ENCODE measurements around the gene GPR31. TPM values are rescaled to one million over a fixed set of nuclear protein-coding genes. Genes with fewer than 3 reads are reported as not detected.

Gene GPR31
- total and polyA plus RNA-seq, 7 donors, result 0.28 TPM; not detected in 6

GRCh38 chr6:167120583-167120903, 37.2 kb downstream of the GPR31 start:
- Histone ChIP-seq H3K9me3 (no peaks in the 10 kb centered on the region), H3K4me3 (no peak overlapping the region), H3K4me1 (peaks cover 0 to 32% (median 19%) of the 10 kb centered on the region in 4 donors), H3K36me3 (no peaks in the 10 kb centered on the region), H3K27me3 (no peaks in the 10 kb centered on the region), H3K27ac (peak overlapping the region in 3 of 4 donors; percentile 46 to 62 (median 62))
- no peak for TF ChIP-seq CTCF (IDR thresholded peaks at IDR 0.05)
- no peak for TF ChIP-seq POLR2A (IDR thresholded peaks at IDR 0.05)
- peak in 1 of 4 donors; percentile 65 for TF ChIP-seq POLR2AphosphoS5 (IDR thresholded peaks at IDR 0.05)
- peak in 1 of 4 donors; percentile 73 for TF ChIP-seq EP300 (IDR thresholded peaks at IDR 0.05)
- DNase-seq, result no peak
- WGBS, 2 donors, result 76 to 93% methylated on average over 1 of the region's 1 CpG
- intact Hi-C loops (cut with DNase I), result no loop called here

- Histone ChIP-seq H3K27ac (peak overlapping the region in 3 of 4 donors; percentile 46 to 62 (median 62)), H3K4me1 (peaks cover 0 to 38% (median 21%) of the 10 kb centered on the region in 4 donors), H3K36me3 (no peaks in the 10 kb centered on the region), H3K4me3 (no peak overlapping the region), H3K27me3 (no peaks in the 10 kb centered on the region), H3K9me3 (no peaks in the 10 kb centered on the region)
- intact Hi-C loops (cut with DNase I), result loop anchor here (5.0 kb wide), 1 partner anchor 123 kb away; the partner anchor contains the start of gene CEP43
- TF ChIP-seq POLR2AphosphoS5 (IDR thresholded peaks at IDR 0.05) (no peak), EP300 (IDR thresholded peaks at IDR 0.05) (no peak), CTCF (IDR thresholded peaks at IDR 0.05) (no peak), POLR2A (IDR thresholded peaks at IDR 0.05) (no peak)
- no peak for DNase-seq
- WGBS, 2 donors, result 63 to 64% methylated on average over 8 of the region's 8 CpGs
Measured at GRCh38 chr6:167119670-167120582, 37.9 kb downstream of the GPR31 start.

GRCh38 chr6:167118839-167119238, 38.9 kb downstream of the GPR31 start:
- Histone ChIP-seq H3K36me3 (no peaks in the 10 kb centered on the region), H3K27ac (peak overlapping the region in 1 of 4 donors; percentile 62), H3K4me3 (no peak overlapping the region), H3K27me3 (no peaks in the 10 kb centered on the region), H3K4me1 (peaks cover 0 to 47% (median 21%) of the 10 kb centered on the region in 4 donors), H3K9me3 (no peaks in the 10 kb centered on the region)
- DNase-seq, result no peak
- no peak for TF ChIP-seq POLR2A (IDR thresholded peaks at IDR 0.05)
- TF ChIP-seq CTCF (IDR thresholded peaks at IDR 0.05), result no peak
- no peak for TF ChIP-seq EP300 (IDR thresholded peaks at IDR 0.05)
- no peak for TF ChIP-seq POLR2AphosphoS5 (IDR thresholded peaks at IDR 0.05)
- intact Hi-C loops (cut with DNase I), result loop anchor here (5.0 kb wide), 1 partner anchor 122 kb away; the partner anchor contains the start of gene CEP43
- WGBS, 2 donors, result 75 to 79% methylated on average over 12 of the region's 12 CpGs

- H3K36me3 ChIP-seq, result no peaks in the 10 kb centered on the region
- H3K9me3 ChIP-seq, result no peaks in the 10 kb centered on the region
- WGBS, 2 donors, result 73 to 76% methylated on average over 7 of the region's 7 CpGs
- no peak overlapping the region for H3K4me3 ChIP-seq
- intact Hi-C loops (cut with DNase I), result loop anchor here (5.0 kb wide), 1 partner anchor 121 kb away; the partner anchor contains the start of gene CEP43
- no peak for DNase-seq
- no peak overlapping the region for H3K27ac ChIP-seq
- no peaks in the 10 kb centered on the region for H3K27me3 ChIP-seq
- TF ChIP-seq POLR2A (IDR thresholded peaks at IDR 0.05) (no peak), CTCF (IDR thresholded peaks at IDR 0.05) (no peak), EP300 (IDR thresholded peaks at IDR 0.05) (no peak), POLR2AphosphoS5 (IDR thresholded peaks at IDR 0.05) (no peak)
- H3K4me1 ChIP-seq, result peaks cover 0 to 51% (median 23%) of the 10 kb centered on the region in 4 donors
Measured at GRCh38 chr6:167118006-167118405, 39.8 kb downstream of the GPR31 start.

All from sigmoid colon (tissue), 7 donors.